ENCODE measurements around the gene TEX261. TPM values are rescaled to one million over a fixed set of nuclear protein-coding genes. Genes with fewer than 3 reads are reported as not detected.

The TEX261 gene
- total and polyA plus RNA-seq, 2 of the 8 experiments (the other 6 are each of a cell fraction or from before 2014, with no cell fraction given): 25.2 to 30.1 TPM

- Histone ChIP-seq H4K20me1 (replicated peaks in 1 of 2; ENCODE audit: control insufficient read depth in 1 of 2, insufficient read depth in 2 of 2, low read length in 2 of 2) (peaks cover 0 to 18% of the 10 kb centered on the region in 2 experiments), H3K27ac (ENCODE audit: low read depth, low read length) (no peak overlapping the region), H3K4ac (replicated peaks; ENCODE audit: insufficient read length, low read depth, low read length) (no peak overlapping the region), H3K4me2 (ENCODE audit: insufficient read depth in 1 of 2, low read depth in 2 of 2, low read length in 2 of 2) (no peak overlapping the region), H4K8ac (ENCODE audit: extremely low read depth, insufficient read depth, low read length) (no peak overlapping the region), H3K36me3 (ENCODE audit: control insufficient read depth in 2 of 4, insufficient read depth in 4 of 4, low read length in 3 of 4) (peaks cover 0 to 9% (median 2%) of the 10 kb centered on the region in 4 experiments; a peak in 2 of 8 replicates), H3K27me3 (replicated peaks in 1 of 4; ENCODE audit: control insufficient read depth in 3 of 4, extremely low read depth in 1 of 4, insufficient read depth in 3 of 4, low read length in 3 of 4) (peaks cover 0 to 1% (median under 1%) of the 10 kb centered on the region in 4 experiments; a peak in 2 of 7 replicates), H2BK12ac (ENCODE audit: low read depth, low read length) (no peak overlapping the region), H3K23me2 (ENCODE audit: low read depth, low read length) (peaks cover 3% of the 10 kb centered on the region), H3K79me1 (ENCODE audit: low read depth, low read length) (peaks cover 10% of the 10 kb centered on the region), H2BK15ac (ENCODE audit: low read length) (no peak overlapping the region), H4K91ac (replicated peaks; ENCODE audit: insufficient read length, low read length) (no peak overlapping the region), H3K18ac (ENCODE audit: extremely low read depth, low read length) (no peak overlapping the region), H3K4me3 (ENCODE audit: extremely low read depth in 1 of 4, insufficient read depth in 2 of 4, low read depth in 3 of 4, low read length in 4 of 4) (no peak overlapping the region), H2AK5ac (ENCODE audit: low read depth, low read length) (no peak overlapping the region), H4K5ac (ENCODE audit: insufficient read length, low read depth, low read length) (no peak overlapping the region), H3K23ac (ENCODE audit: insufficient read length) (no peak overlapping the region), H3K56ac (replicated peaks; ENCODE audit: insufficient read length, low read depth, low read length) (no peak overlapping the region), H2BK120ac (replicated peaks; ENCODE audit: low read depth, low read length) (no peak overlapping the region), H3K9ac (replicated peaks in 1 of 4; ENCODE audit: extremely low read depth in 1 of 4, low read depth in 3 of 4, low read length in 3 of 4) (no peak overlapping the region), H2AFZ (ENCODE audit: low read length) (no peak overlapping the region), H3K79me2 (ENCODE audit: control insufficient read depth in 1 of 2, insufficient read depth in 2 of 2, low read length in 2 of 2) (peaks cover 0 to 11% of the 10 kb centered on the region in 2 experiments; a peak in 2 of 4 replicates), H2BK20ac (ENCODE audit: low read length) (no peak overlapping the region), H3K14ac (ENCODE audit: insufficient read length) (no peak overlapping the region), H2BK5ac (ENCODE audit: low read depth, low read length) (no peak overlapping the region), H3K4me1 (replicated peaks in 1 of 4; ENCODE audit: control insufficient read depth in 3 of 4, insufficient read depth in 4 of 4, low read length in 3 of 4) (peaks cover 4 to 10% (median 5%) of the 10 kb centered on the region in 4 experiments; a peak in 6 of 7 replicates), H3K9me3 (ENCODE audit: insufficient read depth in 2 of 2, low read depth in 1 of 2, low read length in 1 of 2) (no peaks in the 10 kb centered on the region)
- CTCF ChIA-PET (ENCODE audit: partially characterized antibody): interaction anchor here (1.6 to 2.8 kb wide), 4 partner anchors 10 to 13 kb away, joined by 4 to 11 read pairs (median 4); no protein-coding TSS in a partner anchor
- POLR2A ChIA-PET (ENCODE audit: partially characterized antibody): interaction anchor here (0.9 kb wide), 1 partner anchor 19 kb away, joined by 3 read pairs; no protein-coding TSS in a partner anchor
- 84% methylated on average over 16 of the region's 16 CpGs; no CpG with 5 or more reads in 1 of the 2 experiments for WGBS, 2 experiments (ENCODE audit: extremely low coverage in 1 of 2, insufficient coverage in 1 of 2, insufficient read length in 1 of 2, insufficient replicate concordance in 2 of 2, low coverage in 1 of 2, low lambda C conversion rate in 2 of 2, missing lambda C conversion rate in 1 of 2)
- FAIRE-seq (no peak), DNase-seq (ENCODE audit: low read depth in 1 of 2, low spot score in 2 of 2) (no peak)
- TF ChIP-seq RFX5 (IDR thresholded peaks at IDR 0.05; ENCODE audit: borderline replicate concordance, low read depth, low read length): no peak
- TF ChIP-seq NANOG (IDR thresholded peaks at IDR 0.05; ENCODE audit: insufficient read depth, low read depth, low read length, poor library complexity, severe bottlenecking): no peak
Observed at GRCh38 chr2:70988726-70989648, 5.7 kb downstream of the TEX261 start.

Measured in H1 (cell line).